Measurements from ENCODE around the gene ARHGEF19.
A peak's percentile ranks its signal among the peaks of the same experiment; 100 is the strongest.

The ARHGEF19 gene

DNA sequence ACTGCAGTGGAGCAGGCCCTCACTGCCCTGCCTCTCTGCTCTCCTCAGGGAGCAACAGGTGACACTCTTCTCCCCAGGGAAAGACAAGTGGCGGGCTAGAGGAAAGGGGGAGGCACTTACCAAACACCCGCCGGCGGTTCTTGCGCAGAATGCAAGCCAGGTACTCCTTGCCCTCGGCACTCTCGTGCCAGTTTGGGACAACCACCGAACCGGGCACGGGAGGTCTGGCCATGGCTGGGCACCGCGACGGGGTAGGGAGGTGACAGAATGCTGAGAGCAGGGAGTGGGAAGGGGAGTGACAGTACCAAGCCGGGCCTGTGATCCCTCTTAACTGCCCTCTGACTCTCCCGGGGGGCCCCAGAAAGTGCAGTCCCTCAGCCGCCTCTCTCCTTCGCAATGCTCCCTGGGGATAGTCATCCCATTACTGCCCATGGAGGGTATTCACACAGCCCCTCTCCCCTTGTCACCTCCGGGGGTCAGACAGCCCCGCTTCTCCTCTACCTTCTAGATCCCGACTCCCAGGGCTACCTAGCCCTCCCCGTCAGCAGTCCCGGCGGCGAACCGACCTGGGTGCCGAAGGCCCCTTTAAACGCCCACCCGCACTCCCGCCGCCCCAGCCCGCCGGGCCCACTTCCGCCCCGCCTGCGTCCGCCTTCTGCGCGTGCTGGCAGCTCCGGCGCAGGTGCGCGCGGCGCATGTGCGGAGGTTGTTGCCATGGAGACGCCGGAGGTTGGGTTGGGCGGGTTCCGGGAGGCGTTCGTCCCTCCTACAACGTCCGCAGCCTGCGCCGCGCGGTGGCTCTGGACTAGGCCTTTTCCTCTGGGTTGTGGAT is 24.3 kb upstream of the ARHGEF19 start, which contains the start of gene CPLANE2:
TSS of gene CPLANE2 (minus strand) at position 673 of the 832 bp plus-strand sequence. CDS start at position 232, 441 bp downstream.
- peak within 1 kb of the TSS; percentile 88 for H3K27ac ChIP-seq
- TF ChIP-seq, protein P1, sequence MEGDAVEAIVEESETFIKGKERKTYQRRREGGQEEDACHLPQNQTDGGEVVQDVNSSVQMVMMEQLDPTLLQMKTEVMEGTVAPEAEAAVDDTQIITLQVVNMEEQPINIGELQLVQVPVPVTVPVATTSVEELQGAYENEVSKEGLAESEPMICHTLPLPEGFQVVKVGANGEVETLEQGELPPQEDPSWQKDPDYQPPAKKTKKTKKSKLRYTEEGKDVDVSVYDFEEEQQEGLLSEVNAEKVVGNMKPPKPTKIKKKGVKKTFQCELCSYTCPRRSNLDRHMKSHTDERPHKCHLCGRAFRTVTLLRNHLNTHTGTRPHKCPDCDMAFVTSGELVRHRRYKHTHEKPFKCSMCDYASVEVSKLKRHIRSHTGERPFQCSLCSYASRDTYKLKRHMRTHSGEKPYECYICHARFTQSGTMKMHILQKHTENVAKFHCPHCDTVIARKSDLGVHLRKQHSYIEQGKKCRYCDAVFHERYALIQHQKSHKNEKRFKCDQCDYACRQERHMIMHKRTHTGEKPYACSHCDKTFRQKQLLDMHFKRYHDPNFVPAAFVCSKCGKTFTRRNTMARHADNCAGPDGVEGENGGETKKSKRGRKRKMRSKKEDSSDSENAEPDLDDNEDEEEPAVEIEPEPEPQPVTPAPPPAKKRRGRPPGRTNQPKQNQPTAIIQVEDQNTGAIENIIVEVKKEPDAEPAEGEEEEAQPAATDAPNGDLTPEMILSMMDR (conservative IDR thresholded peaks at IDR 0.05), result no peak

DNA sequence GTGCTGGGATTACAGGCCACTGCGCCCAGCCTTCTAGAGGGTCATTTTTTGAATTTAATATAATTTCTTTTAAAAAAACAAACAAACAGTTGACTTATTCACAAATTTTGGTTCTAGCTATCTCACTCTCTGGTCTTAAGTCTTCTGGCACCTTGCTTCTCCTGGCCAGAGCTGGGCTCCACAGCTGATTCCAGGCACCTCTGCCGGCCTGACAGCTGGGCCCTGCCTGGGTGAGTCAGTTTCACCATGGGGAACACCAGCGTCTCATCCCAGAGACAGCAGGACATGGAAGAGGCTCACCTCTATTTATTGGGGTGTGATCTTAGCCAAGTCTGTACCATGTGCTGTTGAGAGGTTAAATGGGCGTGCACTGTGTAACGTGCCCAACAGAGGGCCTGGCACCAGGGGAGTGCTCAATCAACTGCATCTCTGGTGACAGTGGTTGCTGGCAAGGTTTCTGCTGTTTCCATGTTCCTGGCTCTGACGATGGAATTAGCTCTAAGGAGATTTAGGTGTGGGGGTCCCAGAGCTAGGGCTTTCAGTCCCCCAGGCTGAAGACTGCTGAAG is 23.6 kb upstream of the ARHGEF19 start:
- TF ChIP-seq, protein P1 (conservative IDR thresholded peaks at IDR 0.05), result peak; percentile 50
- H3K27ac ChIP-seq, result peak overlapping the region; percentile 88

DNA sequence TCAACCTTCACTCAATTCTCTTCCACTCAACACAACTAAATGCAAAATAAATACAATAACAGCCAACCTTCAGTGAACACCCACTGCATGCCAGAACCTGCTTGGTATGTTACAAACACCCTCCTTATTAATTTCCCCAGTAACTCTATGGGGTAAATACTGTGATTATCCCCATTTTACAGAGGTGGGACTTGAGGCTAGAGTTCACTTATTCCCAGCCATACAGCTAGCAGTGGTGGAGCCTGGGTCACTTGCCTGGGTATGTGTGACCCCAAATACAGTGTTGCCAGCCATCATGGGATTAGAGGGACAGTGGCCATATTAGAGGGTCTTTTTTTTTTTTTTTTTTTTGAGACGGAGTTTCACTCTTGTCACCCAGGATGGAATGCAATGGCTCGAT is 22.9 kb upstream of the ARHGEF19 start:
- H3K27ac ChIP-seq, result peak overlapping the region; percentile 88
- TF ChIP-seq, protein P1 (conservative IDR thresholded peaks at IDR 0.05), result no peak

DNA sequence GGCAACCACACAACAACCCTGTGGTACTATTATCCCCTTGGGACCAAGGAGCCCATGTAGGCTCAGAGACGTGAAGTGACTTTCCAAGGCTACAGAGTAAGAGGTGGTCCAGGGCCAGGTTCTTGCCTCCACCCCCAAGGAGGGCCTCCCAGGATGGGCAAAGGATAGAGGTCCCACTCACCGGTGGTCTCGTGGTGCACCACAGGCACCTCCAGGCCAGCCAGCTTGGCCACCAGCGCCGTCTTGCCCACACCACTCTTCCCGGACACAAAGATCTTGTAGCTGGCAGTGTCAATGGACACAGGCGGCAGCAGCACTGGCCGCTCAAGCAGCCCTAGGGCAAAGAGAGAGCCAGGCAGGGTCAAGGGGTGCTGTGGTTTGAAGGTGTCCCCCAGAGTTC is 21.0 kb upstream of the ARHGEF19 start:
- H3K27ac ChIP-seq, result no peak overlapping the region
- TF ChIP-seq, protein P1 (conservative IDR thresholded peaks at IDR 0.05), result no peak

DNA sequence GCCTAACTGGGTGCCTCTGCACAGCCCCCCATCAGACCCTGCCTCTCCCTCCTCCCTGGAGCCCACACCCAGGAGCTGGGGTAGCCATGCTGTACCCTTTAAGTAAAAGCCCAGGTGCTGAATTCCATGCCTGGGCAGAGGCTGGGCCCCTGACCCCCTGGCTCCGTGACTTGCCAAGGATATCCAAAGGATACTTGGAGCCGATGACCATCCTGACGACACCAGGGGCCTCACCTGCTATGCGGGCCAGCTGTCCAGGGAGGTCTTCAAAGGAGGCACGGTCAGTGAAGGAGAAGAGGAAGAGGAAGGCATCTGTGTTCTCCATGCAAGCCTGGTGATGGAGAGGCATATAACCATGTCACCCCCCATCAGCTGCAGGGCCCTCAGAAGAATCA is 19.9 kb upstream of the ARHGEF19 start:
- no peak overlapping the region for H3K27ac ChIP-seq

DNA sequence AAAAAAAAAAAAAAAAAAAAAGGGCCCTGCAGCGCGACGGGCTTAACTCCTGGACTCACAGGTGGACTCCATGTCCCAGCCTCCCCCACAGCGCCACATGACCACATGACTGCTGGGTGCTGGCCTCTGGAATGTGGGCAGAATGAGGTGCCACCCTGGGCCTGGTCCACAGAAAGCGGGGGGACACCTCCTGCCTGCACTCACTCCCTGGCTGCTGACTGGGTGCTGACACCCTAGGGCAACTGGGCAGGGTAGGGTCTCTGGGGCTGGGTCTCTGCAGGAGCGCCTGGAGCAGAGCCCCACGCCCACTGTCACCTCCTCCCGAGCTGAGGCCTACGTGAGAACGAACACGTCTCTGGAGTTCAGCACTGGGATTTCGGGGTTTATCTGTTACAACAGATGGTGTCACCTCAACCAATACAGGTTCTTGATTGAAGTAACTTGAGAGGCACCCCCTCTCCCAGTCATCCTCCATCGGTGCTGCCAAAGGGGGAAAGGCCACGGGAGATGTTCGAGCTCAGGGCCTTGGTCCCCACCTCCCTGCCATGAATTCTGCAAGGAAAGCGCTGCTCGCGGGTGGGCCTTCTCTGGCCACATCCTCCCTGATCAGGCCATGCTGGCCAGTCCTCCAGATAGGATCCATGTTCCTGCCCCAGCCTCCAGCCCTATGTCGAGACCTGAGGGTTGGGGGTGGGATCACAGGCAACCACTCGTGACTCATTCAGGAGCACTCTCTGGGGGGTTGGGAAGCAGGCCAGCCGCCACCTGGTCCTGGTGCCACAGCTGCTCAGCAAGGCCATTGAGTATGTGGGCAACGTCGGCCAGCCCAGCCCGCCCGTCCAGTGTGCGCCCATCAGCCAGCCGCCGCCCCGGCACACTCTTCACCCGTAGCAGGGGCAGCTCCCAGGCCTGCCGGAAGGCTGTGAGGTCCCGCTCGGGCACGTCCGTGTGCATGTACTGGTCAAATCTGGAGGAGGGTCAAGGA is 19.2 kb upstream of the ARHGEF19 start:
- H3K27ac ChIP-seq, result no peak overlapping the region
- TF ChIP-seq, protein P1 (conservative IDR thresholded peaks at IDR 0.05), result no peak

More for the DNA sequence above, 19.9 kb upstream of the ARHGEF19 start:
- TF ChIP-seq, protein P1 (conservative IDR thresholded peaks at IDR 0.05), result no peak

All from VCaP (cell line).